Spleen (tissue), 11 donors: ENCODE results near the gene GPC3. TPM values are rescaled to one million over a fixed set of nuclear protein-coding genes. Genes with fewer than 3 reads are reported as not detected.

Experiments
- DNase-seq: peaks from one replicate; pipeline ENCODE4 v3.0.0-alpha.2; 2020
- H3K27ac ChIP-seq, 8 donors: fragments of 200-600 bp; sonication (generic) in 7 of 8; 1 replicate in 4 of 8; 2 replicates in 4 of 8; pipeline versions ENCODE4 v1.5.0 to v1.8.0; 2016 to 2021; ENCODE audit warnings: inconsistent platforms in 4 of 8, mild to moderate bottlenecking in 4 of 8, moderate library complexity in 1 of 8
- H3K27me3 ChIP-seq, 7 donors: fragments of 200-600 bp; sonication (generic) in 6 of 7; replicated peaks in 1 of 7; 1 replicate in 4 of 7; 2 replicates in 3 of 7; pipeline versions ENCODE4 v1.5.0 to v1.8.0; 2016 to 2021; ENCODE audit warnings: inconsistent platforms in 3 of 7, mild to moderate bottlenecking in 1 of 7
- H3K36me3 ChIP-seq, 6 donors: fragments of 200-600 bp; sonication (generic) in 5 of 6; 1 replicate in 4 of 6; 2 replicates in 2 of 6; pipeline versions ENCODE4 v1.5.0 to v1.8.0; 2016 to 2021; ENCODE audit warnings: inconsistent platforms in 2 of 6
- H3K4me1 ChIP-seq, 6 donors: fragments of 200-600 bp; sonication (generic) in 5 of 6; 1 replicate in 3 of 6; 2 replicates in 3 of 6; pipeline versions ENCODE4 v1.5.0 to v1.8.0; 2016 to 2021; ENCODE audit warnings: inconsistent platforms in 3 of 6
- H3K4me3 ChIP-seq, 8 donors: fragments of 200-600 bp; sonication (generic) in 7 of 8; 1 replicate in 4 of 8; 2 replicates in 4 of 8; pipeline versions ENCODE4 v1.5.0 to v1.8.0; 2016 to 2021; ENCODE audit warnings: inconsistent platforms in 4 of 8, mild to moderate bottlenecking in 4 of 8, moderate library complexity in 2 of 8
- H3K9me3 ChIP-seq, 8 donors: fragments of 200-600 bp; sonication (generic) in 7 of 8; 1 replicate in 4 of 8; 2 replicates in 4 of 8; pipeline versions ENCODE4 v1.5.0 to v1.8.0; 2016 to 2021; ENCODE audit warnings: inconsistent platforms in 4 of 8
- POLR2A ChIP-seq, 3 donors: fragments of 450-650 bp; IDR thresholded peaks; one replicate each; pipeline ENCODE4 v1.5.1; 2017; ENCODE audit warnings: antibody characterized with exemption in 3 of 3, mild to moderate bottlenecking in 1 of 3
- POLR2AphosphoS5 ChIP-seq, 3 donors: sonication (generic); formaldehyde crosslinking; IDR thresholded peaks; one replicate each; pipeline ENCODE4 v1.5.1; 2017; ENCODE audit warnings: antibody characterized with exemption in 3 of 3
- WGBS, 5 donors: extraction: QIAGEN DNeasy Blood & Tissue Kit in 3 of 5; methylation state at CpG; one replicate each; pipeline versions ENCODE4 v1.1.5 to v1.1.7; 2013 to 2018; 5-methylcytosine and 5-hydroxymethylcytosine counted together
- intact Hi-C: fragments of 100-400 bp; cut with DNase I; formaldehyde crosslinking; loops from one replicate; pipeline ENCODE4 v1.15.0; 2023; ENCODE audit warnings: low total_unique reads
- polyA plus RNA-seq, 3 donors: library from polyadenylated mRNA; stranded (reverse); fragments of 200-250 nt; gene quantifications; one replicate each; pipeline ENCODE4 v1.2.1, GENCODE V29; 2013
- total RNA-seq, 7 donors: library from RNA; depleted of rRNA in 3 of 7; stranded (reverse); fragments of >200 nt in 3 of 7; fragmentation: NEBNext Ultra II Directional in 4 of 7; extraction: Animal tissue kit (Norgen Biotek cat#: 25700) in 4 of 7; gene quantifications; one replicate each; pipeline versions ENCODE4 v1.1.0 to v1.2.1, GENCODE V29; 2016 to 2021
- TF ChIP-seq, protein P1 (sequence below), 11 experiments: fragments of 200-600 bp in 7 of 11; fragments of 450-650 bp in 4 of 11; sonication (generic) in 4 of 11; IDR thresholded peaks in 8 of 11; conservative IDR thresholded peaks in 3 of 11; 1 replicate in 7 of 11; 2 replicates in 4 of 11; pipeline versions ENCODE4 v1.4.0 to v1.8.0; 2016 to 2021; ENCODE audit warnings: antibody characterized with exemption in 11 of 11, inconsistent platforms in 4 of 11, mild to moderate bottlenecking in 1 of 11
- donor health status: healthy with polysubstance abuse.
- donor health status: DM: no; HTN: no; CAD: no; lungs with moderate emphysema.
- donor health status: DM: no; HTN: no; CAD: no.
- donor health status: Bipolar disorder and iron deficiency.
- donor health status: healthy.
- donor health status: DM: no; HTN: no; CAD: no.
- donor health status: DM: yes; HTN: yes; CAD: no.

GPC3 gene
- total and polyA plus RNA-seq, 10 donors, result 0.41 to 3.3 (median 1.5) TPM

DNA sequence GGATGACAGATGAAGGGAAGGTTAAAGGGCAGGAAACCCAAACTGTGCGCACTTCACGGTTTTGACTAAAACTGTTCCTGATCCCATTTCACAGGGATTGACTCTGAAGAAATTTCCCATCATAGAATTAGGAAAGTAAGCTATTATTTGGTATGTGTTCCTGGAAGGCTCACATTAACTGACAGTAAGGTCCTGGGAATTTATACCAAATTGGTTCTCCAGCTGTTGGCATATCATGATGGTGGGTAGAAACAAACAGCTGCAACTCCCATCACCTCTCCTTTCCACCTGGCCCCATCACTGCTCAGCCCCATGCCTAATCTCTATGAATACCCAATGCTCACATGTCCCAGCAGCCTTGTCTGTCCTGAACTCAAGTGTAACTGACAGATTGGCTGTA is 121.2 kb downstream of the GPC3 start:
- H3K4me1 ChIP-seq, result no peaks in the 10 kb centered on the region
- intact Hi-C loops, result no loop called here
- peaks cover 0 to 10% (median 0%) of the 10 kb centered on the region in 8 donors for H3K9me3 ChIP-seq
- no peaks in the 10 kb centered on the region for H3K36me3 ChIP-seq
- no peak for DNase-seq
- 66 to 91% (median 77%) methylated on average over 2 of the region's 2 CpGs for WGBS, 5 donors
- no peak overlapping the region for H3K4me3 ChIP-seq
- H3K27me3 ChIP-seq, result peaks cover 0 to 7% (median 0%) of the 10 kb centered on the region in 7 donors
- TF ChIP-seq, protein P1, sequence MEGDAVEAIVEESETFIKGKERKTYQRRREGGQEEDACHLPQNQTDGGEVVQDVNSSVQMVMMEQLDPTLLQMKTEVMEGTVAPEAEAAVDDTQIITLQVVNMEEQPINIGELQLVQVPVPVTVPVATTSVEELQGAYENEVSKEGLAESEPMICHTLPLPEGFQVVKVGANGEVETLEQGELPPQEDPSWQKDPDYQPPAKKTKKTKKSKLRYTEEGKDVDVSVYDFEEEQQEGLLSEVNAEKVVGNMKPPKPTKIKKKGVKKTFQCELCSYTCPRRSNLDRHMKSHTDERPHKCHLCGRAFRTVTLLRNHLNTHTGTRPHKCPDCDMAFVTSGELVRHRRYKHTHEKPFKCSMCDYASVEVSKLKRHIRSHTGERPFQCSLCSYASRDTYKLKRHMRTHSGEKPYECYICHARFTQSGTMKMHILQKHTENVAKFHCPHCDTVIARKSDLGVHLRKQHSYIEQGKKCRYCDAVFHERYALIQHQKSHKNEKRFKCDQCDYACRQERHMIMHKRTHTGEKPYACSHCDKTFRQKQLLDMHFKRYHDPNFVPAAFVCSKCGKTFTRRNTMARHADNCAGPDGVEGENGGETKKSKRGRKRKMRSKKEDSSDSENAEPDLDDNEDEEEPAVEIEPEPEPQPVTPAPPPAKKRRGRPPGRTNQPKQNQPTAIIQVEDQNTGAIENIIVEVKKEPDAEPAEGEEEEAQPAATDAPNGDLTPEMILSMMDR (IDR thresholded peaks at IDR 0.05 in 8 of 11, conservative IDR thresholded peaks at IDR 0.05 in 3 of 11), result no peak
- TF ChIP-seq POLR2AphosphoS5 (IDR thresholded peaks at IDR 0.05), result no peak
- TF ChIP-seq POLR2A (IDR thresholded peaks at IDR 0.05), result no peak
- H3K27ac ChIP-seq, result no peak overlapping the region

DNA sequence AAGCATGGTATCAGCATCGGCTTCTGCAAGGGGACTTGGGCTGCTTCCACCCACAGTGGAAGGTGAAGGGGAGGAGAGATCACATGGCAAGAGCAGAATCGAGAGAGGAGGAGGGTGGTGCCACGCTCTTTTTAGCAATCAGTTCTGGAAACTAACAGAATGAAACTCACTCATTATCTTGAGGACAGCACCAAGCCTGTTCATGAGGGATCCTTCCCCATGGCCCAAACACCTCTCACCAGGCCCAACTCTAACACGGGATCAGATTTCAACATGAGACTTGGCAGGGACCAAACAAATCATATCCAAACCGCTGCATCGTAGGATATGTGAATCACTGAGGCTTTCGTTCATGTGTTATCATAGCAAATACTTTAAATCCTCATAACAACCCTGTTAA is 125.5 kb downstream of the GPC3 start:
- Histone ChIP-seq H3K36me3 (no peaks in the 10 kb centered on the region), H3K9me3 (no peaks in the 10 kb centered on the region), H3K27ac (no peak overlapping the region), H3K27me3 (no peaks in the 10 kb centered on the region), H3K4me3 (no peak overlapping the region), H3K4me1 (no peaks in the 10 kb centered on the region)
- intact Hi-C loops, result no loop called here
- DNase-seq, result no peak
- WGBS, 5 donors, result 67 to 85% (median 78%) methylated on average over 6 to 7 of the region's 7 CpGs
- no peak for TF ChIP-seq POLR2AphosphoS5 (IDR thresholded peaks at IDR 0.05)
- no peak for TF ChIP-seq POLR2A (IDR thresholded peaks at IDR 0.05)
- TF ChIP-seq, protein P1 (IDR thresholded peaks at IDR 0.05 in 8 of 11, conservative IDR thresholded peaks at IDR 0.05 in 3 of 11), result no peak

DNA sequence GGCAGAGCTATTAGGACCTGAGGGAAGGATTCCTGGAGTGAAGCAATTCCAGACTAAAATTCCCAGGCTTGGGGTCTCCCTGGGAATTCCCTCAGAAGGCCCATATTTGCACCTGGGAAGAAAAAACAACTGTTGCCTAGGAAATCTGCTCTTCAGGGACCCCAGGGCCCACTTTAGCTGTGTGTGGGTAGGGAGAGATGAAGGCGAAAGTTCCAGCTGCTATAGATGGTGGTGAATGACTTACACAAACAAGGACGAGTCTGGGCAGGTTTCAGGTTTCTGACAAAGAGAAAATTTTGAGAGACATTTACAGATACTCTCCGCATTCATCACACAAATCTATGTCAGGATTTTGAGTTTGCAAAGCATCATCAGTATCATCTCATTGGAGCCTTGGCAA is 126.1 kb downstream of the GPC3 start:
- Histone ChIP-seq H3K27ac (no peak overlapping the region), H3K4me1 (no peaks in the 10 kb centered on the region), H3K9me3 (no peaks in the 10 kb centered on the region), H3K36me3 (no peaks in the 10 kb centered on the region), H3K27me3 (no peaks in the 10 kb centered on the region), H3K4me3 (no peak overlapping the region)
- no peak for DNase-seq
- TF ChIP-seq POLR2AphosphoS5 (IDR thresholded peaks at IDR 0.05), result no peak
- TF ChIP-seq, protein P1 (IDR thresholded peaks at IDR 0.05 in 8 of 11, conservative IDR thresholded peaks at IDR 0.05 in 3 of 11), result no peak
- no peak for TF ChIP-seq POLR2A (IDR thresholded peaks at IDR 0.05)
- 70 to 93% (median 84%) methylated on average over 3 of the region's 3 CpGs for WGBS, 5 donors
- intact Hi-C loops, result no loop called here

DNA sequence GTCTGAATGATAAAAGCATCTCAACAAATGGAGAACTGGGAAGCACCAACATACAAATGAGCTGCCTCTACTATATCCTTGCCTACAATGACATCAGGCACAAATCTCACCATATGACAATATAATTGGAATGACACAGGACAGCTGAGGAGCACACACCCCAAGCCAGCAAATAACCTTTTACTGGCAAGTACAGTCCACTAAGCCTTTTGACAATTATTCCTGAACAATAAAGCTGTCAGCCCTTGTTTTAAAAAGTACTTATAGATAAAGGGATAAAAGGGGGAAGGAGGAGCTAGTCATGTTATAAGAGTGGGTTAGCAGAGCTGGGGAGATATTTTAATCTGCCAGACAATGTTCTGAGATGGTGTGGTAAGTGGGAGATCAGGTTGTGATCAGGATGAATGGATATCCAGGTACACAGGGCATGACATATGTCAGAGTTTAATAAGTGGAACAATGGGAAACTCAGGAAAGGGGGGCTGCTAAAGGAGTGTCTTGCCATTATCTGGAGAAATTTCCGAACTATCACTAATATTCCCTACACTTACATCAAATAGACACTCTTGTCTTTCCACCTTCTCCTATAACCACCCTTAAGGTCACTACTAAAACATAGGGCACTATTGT is 127.6 kb downstream of the GPC3 start:
- no peak overlapping the region for H3K4me3 ChIP-seq
- 75 to 92% (median 88%) methylated on average over 1 of the region's 1 CpG for WGBS, 5 donors
- DNase-seq, result no peak
- peaks cover 0 to 8% (median 0%) of the 10 kb centered on the region in 7 donors for H3K27me3 ChIP-seq
- H3K4me1 ChIP-seq, result no peaks in the 10 kb centered on the region
- no peak overlapping the region for H3K27ac ChIP-seq
- no peak for TF ChIP-seq POLR2AphosphoS5 (IDR thresholded peaks at IDR 0.05)
- no peak for TF ChIP-seq POLR2A (IDR thresholded peaks at IDR 0.05)
- TF ChIP-seq, protein P1 (IDR thresholded peaks at IDR 0.05 in 8 of 11, conservative IDR thresholded peaks at IDR 0.05 in 3 of 11), result no peak
- no peaks in the 10 kb centered on the region for H3K9me3 ChIP-seq
- no peaks in the 10 kb centered on the region for H3K36me3 ChIP-seq
- intact Hi-C loops, result no loop called here
